Measurements from ENCODE around the gene HARS1. TPM values are rescaled to one million over a fixed set of nuclear protein-coding genes. Genes with fewer than 3 reads are reported as not detected.

Gene HARS1
- total RNA-seq, 1 donor from 2014 or later: 55.3 TPM

GRCh38 chr5:140677947-140678346 is 13.2 kb downstream of the HARS1 start:
- DNase-seq (ENCODE audit: low read depth) (no peak), FAIRE-seq (no peak)
- H3K4me3 ChIP-seq (ENCODE audit: low read depth, low read length): no peak overlapping the region
- no peaks in the 10 kb centered on the region for H3K27me3 ChIP-seq (ENCODE audit: control insufficient read depth, insufficient read depth, low read length)
- no peak for TF ChIP-seq CTCF (IDR thresholded peaks at IDR 0.05; ENCODE audit: insufficient read depth, low read length, severe bottlenecking)
- H3K36me3 ChIP-seq (ENCODE audit: control insufficient read depth, insufficient read depth, low read length): peaks cover 34% of the 10 kb centered on the region

- H3K4me3 ChIP-seq (ENCODE audit: low read depth, low read length): no peak overlapping the region
- no peak for DNase-seq (ENCODE audit: low read depth)
- no peaks in the 10 kb centered on the region for H3K27me3 ChIP-seq (ENCODE audit: control insufficient read depth, insufficient read depth, low read length)
- peak; percentile 43 for FAIRE-seq
- TF ChIP-seq CTCF (IDR thresholded peaks at IDR 0.05; ENCODE audit: insufficient read depth, low read length, severe bottlenecking): no peak
- H3K36me3 ChIP-seq (ENCODE audit: control insufficient read depth, insufficient read depth, low read length): peaks cover 29% of the 10 kb centered on the region
These were observed 16.5 kb downstream of the HARS1 start for GRCh38 chr5:140674629-140675028.

- FAIRE-seq (no peak), DNase-seq (ENCODE audit: low read depth) (no peak)
- peaks cover 27% of the 10 kb centered on the region for H3K36me3 ChIP-seq (ENCODE audit: control insufficient read depth, insufficient read depth, low read length)
- no peak for TF ChIP-seq CTCF (IDR thresholded peaks at IDR 0.05; ENCODE audit: insufficient read depth, low read length, severe bottlenecking)
- no peak overlapping the region for H3K4me3 ChIP-seq (ENCODE audit: low read depth, low read length)
- no peaks in the 10 kb centered on the region for H3K27me3 ChIP-seq (ENCODE audit: control insufficient read depth, insufficient read depth, low read length)
These were observed 17.0 kb downstream of the HARS1 start for GRCh38 chr5:140674211-140674610.

GRCh38 chr5:140673187-140673976 is 17.8 kb downstream of the HARS1 start, which contains the start of gene DND1:
TSS of gene DND1 (minus strand) at chr5:140673576. CDS start at chr5:140673542, 34 bp downstream.
- peaks cover 32% of the 10 kb centered on the region for H3K36me3 ChIP-seq (ENCODE audit: control insufficient read depth, insufficient read depth, low read length)
- DNase-seq (ENCODE audit: low read depth) (no peak), FAIRE-seq (no peak)
- no peak within 1 kb of the TSS for H3K4me3 ChIP-seq (ENCODE audit: low read depth, low read length)
- no peaks in the 10 kb centered on the region for H3K27me3 ChIP-seq (ENCODE audit: control insufficient read depth, insufficient read depth, low read length)
- TF ChIP-seq CTCF (IDR thresholded peaks at IDR 0.05; ENCODE audit: insufficient read depth, low read length, severe bottlenecking): no peak

GRCh38 chr5:140672455-140673186 is 18.5 kb downstream of the HARS1 start:
- Histone ChIP-seq H3K27me3 (ENCODE audit: control insufficient read depth, insufficient read depth, low read length) (no peaks in the 10 kb centered on the region), H3K36me3 (ENCODE audit: control insufficient read depth, insufficient read depth, low read length) (peaks cover 35% of the 10 kb centered on the region), H3K4me3 (ENCODE audit: low read depth, low read length) (no peak overlapping the region)
- FAIRE-seq: no peak
- DNase-seq (ENCODE audit: low read depth): no peak
- TF ChIP-seq CTCF (IDR thresholded peaks at IDR 0.05; ENCODE audit: insufficient read depth, low read length, severe bottlenecking): no peak
